LoVo (cell line): ENCODE measurements around the gene SHFL.

Source experiments
- DNase-seq: peaks from one replicate; pipeline ENCODE4 v3.0.0-alpha.2; 2016; ENCODE audit warnings: low spot score

Gene SHFL

DNA sequence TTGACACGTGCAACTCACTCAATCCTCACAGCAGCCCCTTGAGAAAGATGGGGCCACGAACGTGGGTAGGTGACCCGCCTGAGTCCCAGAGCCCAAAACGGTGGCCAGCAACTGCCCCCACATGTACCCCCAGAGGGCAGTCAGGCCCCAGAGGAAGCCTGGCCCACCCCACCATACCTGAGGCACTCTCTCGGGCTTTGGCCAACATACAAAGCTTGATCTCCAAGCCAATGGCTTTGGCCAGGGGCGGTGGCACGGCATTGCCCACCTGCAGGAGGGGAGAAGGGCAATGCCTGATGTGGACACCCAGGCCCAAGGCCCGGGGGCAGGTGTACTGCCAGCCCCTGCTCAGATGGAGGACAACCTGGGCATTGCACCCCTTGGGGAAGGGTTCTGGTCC is 47.9 kb downstream of the SHFL start:
- DNase-seq = no peak

DNA sequence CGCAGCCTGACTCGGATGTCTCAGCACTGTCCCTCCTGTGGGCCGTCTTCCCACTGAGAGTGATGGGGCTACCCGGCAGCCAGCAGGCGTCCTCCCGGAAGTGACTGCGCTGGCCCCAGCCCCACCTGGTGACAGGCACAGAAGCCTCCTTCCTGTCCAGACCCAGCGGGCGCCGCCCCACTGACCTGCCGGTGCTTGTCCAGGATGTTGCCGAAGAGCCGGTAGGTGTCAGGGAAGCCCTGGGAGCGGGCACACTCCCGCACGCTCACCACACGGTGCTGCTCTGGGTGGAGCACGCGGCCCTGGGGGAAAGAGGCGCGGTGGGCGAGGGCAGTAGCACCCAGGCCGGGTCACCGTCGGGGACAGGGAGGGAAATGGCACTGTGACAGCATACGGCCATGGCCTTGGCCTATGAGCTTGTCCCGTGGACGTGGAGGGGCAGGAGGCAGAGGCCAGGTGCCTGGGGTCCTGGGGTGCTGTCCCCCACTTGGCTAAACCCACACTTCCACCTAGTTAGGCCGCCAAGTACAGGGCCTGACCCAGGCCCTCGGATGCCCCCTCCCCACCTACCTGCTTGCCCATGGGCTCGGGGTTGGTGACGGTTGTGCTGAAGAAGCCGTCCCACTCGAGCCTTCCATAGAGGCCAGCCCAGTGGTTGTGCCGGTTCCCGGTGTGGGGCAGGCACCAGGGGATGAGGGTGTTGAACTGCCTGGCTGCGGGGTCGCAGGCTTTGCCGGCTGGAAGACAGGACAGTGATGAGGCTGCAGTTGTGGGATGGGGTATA is 49.6 kb downstream of the SHFL start:
- DNase-seq = no peak

DNA sequence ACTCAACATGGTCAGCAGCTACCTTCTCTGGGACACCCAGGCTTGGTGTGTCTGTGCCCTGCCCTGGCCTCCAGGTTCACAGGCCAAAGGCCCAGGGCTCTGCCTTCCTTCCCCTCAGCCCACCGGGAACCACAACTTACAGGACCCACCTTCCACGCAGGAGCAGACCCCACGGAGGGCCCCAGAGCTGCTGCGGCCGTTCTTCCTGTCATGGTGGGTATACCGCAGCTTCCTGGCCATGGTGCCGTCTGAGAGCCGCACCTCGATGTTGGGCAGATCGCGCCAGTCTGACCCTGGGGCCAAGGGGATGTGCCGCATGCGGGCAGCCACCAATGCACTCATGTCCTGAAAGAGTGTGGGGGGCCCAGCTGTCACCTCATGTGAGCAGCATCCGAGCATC is 50.8 kb downstream of the SHFL start:
- DNase-seq = no peak

DNA sequence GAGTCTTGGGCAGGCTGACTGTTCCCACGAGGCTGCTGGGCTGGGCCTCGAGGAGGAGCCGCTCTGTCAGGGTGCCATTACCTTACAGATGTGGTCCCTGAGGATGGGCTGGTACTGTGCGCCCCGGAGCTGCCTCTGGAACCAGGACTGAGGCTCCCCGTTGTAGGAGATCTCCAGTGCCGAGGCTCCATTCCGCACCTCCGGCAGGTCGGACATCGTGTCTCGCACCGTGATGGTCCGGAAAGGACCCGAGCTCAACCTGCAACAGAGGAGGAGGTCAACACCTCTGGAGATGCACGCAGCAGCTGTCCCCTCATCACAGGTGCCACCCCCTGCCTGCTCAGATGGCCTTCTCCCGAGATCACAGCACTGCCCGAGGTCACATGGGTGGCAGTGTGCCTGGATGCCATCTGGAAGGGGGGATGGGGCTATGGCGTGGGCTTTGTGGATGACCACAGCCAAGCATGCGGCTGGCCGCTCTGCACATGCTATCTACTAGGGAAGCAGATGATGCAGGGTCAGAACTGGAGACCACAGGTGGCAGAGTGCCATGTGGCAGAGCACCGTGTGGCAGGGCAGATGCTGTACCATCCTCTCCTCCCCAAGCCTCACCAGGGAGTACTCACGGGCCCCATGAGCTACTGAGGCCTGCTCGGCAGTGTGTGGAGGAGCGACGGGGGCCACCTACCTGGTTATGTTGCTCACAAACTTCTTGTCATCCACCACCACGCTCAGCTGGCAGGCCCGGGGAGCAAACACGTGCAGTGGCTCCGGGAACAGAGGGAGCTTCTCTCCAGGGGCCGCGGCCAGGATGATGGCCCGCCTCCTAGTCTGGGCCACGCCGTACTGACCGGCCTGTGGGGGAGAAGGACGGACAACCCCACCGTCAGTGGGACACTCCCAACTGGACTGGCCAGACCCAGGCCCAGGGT is 51.9 kb downstream of the SHFL start:
- DNase-seq = no peak

DNA sequence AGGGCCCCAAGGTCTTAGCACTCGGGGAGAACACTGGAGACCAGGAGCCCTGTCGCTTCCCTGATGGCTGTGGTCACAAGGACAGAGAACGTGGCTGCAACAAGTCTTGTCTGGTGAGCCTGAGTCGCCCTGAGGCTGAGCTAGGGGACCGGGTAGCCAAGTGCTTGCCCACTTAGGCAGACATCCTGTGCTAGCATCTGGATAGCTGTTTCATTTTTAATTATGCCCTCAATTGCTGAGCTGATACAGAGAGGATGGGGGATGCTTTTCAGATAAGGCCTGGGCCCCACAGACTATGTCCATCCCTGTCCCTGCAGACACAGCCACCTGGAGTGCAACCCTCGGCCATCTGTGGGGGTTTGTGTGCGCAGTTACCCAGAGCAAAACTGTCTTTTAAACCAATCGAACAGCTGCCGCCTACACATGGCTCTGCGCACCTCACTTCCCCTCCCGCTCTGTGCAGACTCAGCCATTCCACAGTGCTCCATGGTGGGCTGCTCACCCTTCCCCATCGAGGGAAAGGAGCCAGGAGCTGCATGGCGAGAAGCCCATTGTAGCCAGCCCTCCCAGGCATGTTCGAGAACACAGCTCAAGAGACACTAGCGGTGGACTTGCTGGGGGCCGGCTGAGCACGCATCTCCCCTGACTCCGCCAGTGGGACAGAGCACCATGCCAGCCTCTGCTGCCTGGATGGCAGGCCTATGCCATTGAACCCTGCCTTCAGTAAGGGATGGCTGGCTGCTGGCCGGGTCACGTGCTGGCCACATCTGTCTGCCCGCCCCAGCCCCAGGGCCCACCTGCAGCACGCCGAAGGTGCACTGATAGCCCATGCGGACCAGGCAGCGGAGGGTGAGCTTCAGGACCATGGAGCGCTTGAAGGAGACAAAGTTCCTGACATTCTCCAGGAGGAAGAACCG is 53.0 kb downstream of the SHFL start:
- no peak for DNase-seq

DNA sequence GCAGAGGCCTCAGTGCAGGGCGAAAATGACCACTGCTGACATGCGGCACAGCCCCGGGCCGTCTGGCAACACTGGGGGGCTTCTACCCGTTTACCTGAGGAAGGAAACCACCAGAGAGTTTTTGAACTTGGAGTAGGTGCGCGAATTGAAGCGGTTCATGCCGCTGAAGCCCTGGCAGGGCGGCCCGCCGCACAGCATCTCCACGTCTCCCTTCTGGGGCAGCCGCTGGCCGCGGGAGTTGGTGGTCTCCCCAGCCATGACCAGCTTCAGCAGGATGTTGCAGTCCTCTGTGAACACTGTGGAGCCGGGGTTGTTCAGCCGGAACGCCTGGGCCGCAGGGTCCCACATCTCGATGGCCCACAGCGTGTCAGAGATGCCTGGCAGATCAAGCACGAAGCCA is 53.8 kb downstream of the SHFL start:
- no peak for DNase-seq

DNA sequence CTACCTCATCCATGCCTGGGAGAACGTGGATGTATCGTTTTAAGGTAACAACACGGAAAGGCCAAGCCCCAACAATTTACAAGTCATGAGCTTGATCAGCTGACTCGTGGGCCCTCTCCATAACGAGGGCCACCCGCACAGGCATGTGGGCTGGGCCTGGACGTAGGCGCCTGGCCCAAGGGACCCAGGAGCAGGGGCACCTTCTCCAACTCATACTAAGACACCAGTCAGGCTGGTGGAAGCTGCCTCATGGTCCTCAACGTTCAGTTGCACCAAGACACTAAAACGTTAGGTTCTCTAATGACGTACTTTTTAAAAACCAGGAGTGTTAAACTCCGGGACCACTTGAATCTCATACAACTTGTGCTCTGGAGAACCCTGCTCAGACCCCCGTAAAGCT is 55.4 kb downstream of the SHFL start:
- DNase-seq = no peak

DNA sequence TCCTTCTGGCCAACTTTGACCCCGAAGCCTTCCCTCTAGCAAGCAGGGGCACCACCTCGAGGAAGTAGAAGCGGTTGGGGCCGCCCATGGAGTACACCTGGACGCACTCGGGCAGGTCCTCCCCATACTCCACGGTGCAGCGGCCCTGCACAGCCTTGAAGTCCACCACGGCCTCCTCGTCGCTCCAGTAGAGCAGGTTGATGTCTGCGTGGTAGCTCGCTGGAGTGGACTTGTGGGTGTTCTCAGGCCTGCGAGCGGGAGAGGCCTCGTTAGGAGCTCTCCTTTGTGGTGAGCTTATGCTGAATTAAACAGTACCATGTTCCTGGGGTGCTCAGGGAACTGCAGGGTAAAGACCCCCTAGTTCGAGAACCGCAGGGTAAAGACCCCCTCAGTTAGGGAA is 55.9 kb downstream of the SHFL start:
- DNase-seq = no peak
